Putamen (tissue), 1 donor: ENCODE measurements around the gene UBE2E2.

Source experiments
- DNase-seq: peaks from one replicate; pipeline ENCODE4 v3.0.0-alpha.2; 2016; ENCODE audit warnings: low spot score

UBE2E2 gene

GRCh38 chr3:23537101-23537551 lies 334.0 kb downstream of the UBE2E2 start:
- DNase-seq, result no peak

GRCh38 chr3:23539185-23539584 lies 336.1 kb downstream of the UBE2E2 start:
- DNase-seq, result no peak

- DNase-seq, result no peak
Measured at GRCh38 chr3:23540600-23540999, 337.5 kb downstream of the UBE2E2 start.

- DNase-seq, result no peak
Measured at GRCh38 chr3:23542079-23542478, 339.0 kb downstream of the UBE2E2 start.

GRCh38 chr3:23546181-23546580 lies 343.1 kb downstream of the UBE2E2 start:
- no peak for DNase-seq

- no peak for DNase-seq
Measured at GRCh38 chr3:23547905-23548650, 345.0 kb downstream of the UBE2E2 start.

GRCh38 chr3:23548706-23549105 lies 345.6 kb downstream of the UBE2E2 start:
- DNase-seq, result no peak

- no peak for DNase-seq
Measured at GRCh38 chr3:23549148-23549910, 346.2 kb downstream of the UBE2E2 start.

GRCh38 chr3:23550402-23550801 lies 347.3 kb downstream of the UBE2E2 start:
- no peak for DNase-seq

- DNase-seq, result no peak
Measured at GRCh38 chr3:23552506-23552905, 349.4 kb downstream of the UBE2E2 start.

- no peak for DNase-seq
Measured at GRCh38 chr3:23553353-23553752, 350.2 kb downstream of the UBE2E2 start.

- no peak for DNase-seq
Measured at GRCh38 chr3:23565041-23565775, 362.1 kb downstream of the UBE2E2 start.

GRCh38 chr3:23566499-23566898 lies 363.4 kb downstream of the UBE2E2 start:
- DNase-seq, result no peak

- DNase-seq, result no peak
Measured at GRCh38 chr3:23567917-23568316, 364.8 kb downstream of the UBE2E2 start.

- no peak for DNase-seq
Measured at GRCh38 chr3:23573827-23574226, 370.7 kb downstream of the UBE2E2 start.

- no peak for DNase-seq
Measured at GRCh38 chr3:23574822-23575315, 371.7 kb downstream of the UBE2E2 start.

- DNase-seq, result no peak
Measured at GRCh38 chr3:23575697-23576096, 372.6 kb downstream of the UBE2E2 start.

- no peak for DNase-seq
Measured at GRCh38 chr3:23576379-23576959, 373.3 kb downstream of the UBE2E2 start.

GRCh38 chr3:23580096-23580713 lies 377.1 kb downstream of the UBE2E2 start:
- DNase-seq, result no peak

GRCh38 chr3:23583980-23584740 lies 381.0 kb downstream of the UBE2E2 start:
- DNase-seq, result no peak

GRCh38 chr3:23587513-23587912 lies 384.4 kb downstream of the UBE2E2 start:
- DNase-seq, result no peak
